SJSA1 (cell line): ENCODE data around the gene VPS4A. TPM values are rescaled to one million over a fixed set of nuclear protein-coding genes. Genes with fewer than 3 reads are reported as not detected.

Source experiments
- DNase-seq, 2 experiments: peaks; one replicate each; pipeline ENCODE4 v3.0.0-alpha.2; 2015 to 2020; ENCODE audit warnings: low spot score in 2 of 2, low read depth in 1 of 2
- H3K27ac ChIP-seq: fragments of 250-450 bp; sonication (Bioruptor Pico); 2 replicates; pipeline ENCODE4 v1.5.1; 2020; ENCODE audit warnings: mild to moderate bottlenecking, moderate library complexity
- H3K27me3 ChIP-seq: fragments of 250-450 bp; sonication (Bioruptor Pico); replicated peaks from 2 replicates; pipeline ENCODE4 v1.5.1; 2020; ENCODE audit warnings: mild to moderate bottlenecking, moderate library complexity
- H3K36me3 ChIP-seq: fragments of 250-450 bp; sonication (Bioruptor Pico); 2 replicates; pipeline ENCODE4 v1.5.1; 2020; ENCODE audit warnings: mild to moderate bottlenecking
- H3K4me1 ChIP-seq: fragments of 250-450 bp; sonication (Bioruptor Pico); replicated peaks from 2 replicates; pipeline ENCODE4 v1.6.1; 2021; ENCODE audit warnings: mild to moderate bottlenecking
- H3K4me3 ChIP-seq: fragments of 250-450 bp; sonication (Bioruptor Pico); 2 replicates; pipeline ENCODE4 v1.5.1; 2020; ENCODE audit warnings: mild to moderate bottlenecking
- H3K9me3 ChIP-seq: fragments of 250-450 bp; sonication (Bioruptor Pico); replicated peaks from 2 replicates; pipeline ENCODE4 v1.5.1; 2020; ENCODE audit warnings: mild to moderate bottlenecking
- total RNA-seq: library from RNA; depleted of rRNA; stranded (reverse); fragments of >200 nt; shearing (Covaris generic); gene quantifications from 2 replicates; pipeline ENCODE4 v1.2.3, GENCODE V29; 2014

VPS4A gene
- total RNA-seq, 1 experiment from 2014 or later = 42.3 TPM

DNA sequence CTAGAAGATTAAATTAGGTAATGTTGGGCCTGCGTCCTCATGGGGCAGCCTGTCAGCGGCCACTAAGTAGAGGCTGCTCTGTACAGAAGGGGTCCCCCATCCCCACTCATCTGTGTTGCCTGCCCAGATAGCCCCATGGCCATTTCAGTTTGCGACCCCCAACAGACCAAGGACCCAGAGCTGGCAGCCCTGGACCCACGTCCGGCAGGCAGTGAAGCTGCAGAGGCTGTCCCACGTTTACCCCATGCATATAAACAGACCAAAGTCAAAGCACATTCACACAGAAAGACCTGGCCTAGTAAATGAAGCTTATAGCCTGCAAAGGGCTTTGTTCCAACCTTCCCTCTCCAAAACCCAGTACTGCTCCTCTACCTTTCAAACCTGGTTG, 14.6 kb downstream of the VPS4A start:
- H3K9me3 ChIP-seq = 0 out of 2 replicates have a peak, but pooled peaks cover 3% of the 10 kb centered on the region
- DNase-seq = no peak
- H3K4me1 ChIP-seq = peaks cover 23% of the 10 kb centered on the region
- H3K4me3 ChIP-seq = no peak overlapping the region
- H3K36me3 ChIP-seq = peaks cover 92% of the 10 kb centered on the region
- no peak overlapping the region for H3K27ac ChIP-seq
- no peaks in the 10 kb centered on the region for H3K27me3 ChIP-seq

GRCh38 chr16:69326172-69326873, 15.2 kb downstream of the VPS4A start:
- H3K36me3 ChIP-seq = peaks cover 90% of the 10 kb centered on the region

GRCh38 chr16:69327585-69328310, 16.6 kb downstream of the VPS4A start:
- Histone ChIP-seq H3K4me3 (no peak overlapping the region), H3K27ac (no peak overlapping the region), H3K4me1 (peaks cover 26% of the 10 kb centered on the region), H3K9me3 (0 out of 2 replicates have a peak, but pooled peaks cover 3% of the 10 kb centered on the region), H3K36me3 (peaks cover 87% of the 10 kb centered on the region), H3K27me3 (no peaks in the 10 kb centered on the region)
- no peak for DNase-seq

More at GRCh38 chr16:69326172-69326873, 15.2 kb downstream of the VPS4A start:
- DNase-seq = no peak
- no peak overlapping the region for H3K4me3 ChIP-seq
- no peak overlapping the region for H3K27ac ChIP-seq
- peaks cover 26% of the 10 kb centered on the region for H3K4me1 ChIP-seq
- no peaks in the 10 kb centered on the region for H3K27me3 ChIP-seq
- H3K9me3 ChIP-seq = 0 out of 2 replicates have a peak, but pooled peaks cover 3% of the 10 kb centered on the region

- Histone ChIP-seq H3K4me1 (peaks cover 26% of the 10 kb centered on the region), H3K4me3 (peak overlapping the region; percentile 94), H3K27me3 (no peaks in the 10 kb centered on the region), H3K9me3 (0 out of 2 replicates have a peak, but pooled peaks cover 3% of the 10 kb centered on the region), H3K36me3 (peaks cover 84% of the 10 kb centered on the region), H3K27ac (no peak overlapping the region)
- DNase-seq = peak in 1 of 2 experiments; percentile 29
Measured at GRCh38 chr16:69328854-69329316, 17.7 kb downstream of the VPS4A start.

DNA sequence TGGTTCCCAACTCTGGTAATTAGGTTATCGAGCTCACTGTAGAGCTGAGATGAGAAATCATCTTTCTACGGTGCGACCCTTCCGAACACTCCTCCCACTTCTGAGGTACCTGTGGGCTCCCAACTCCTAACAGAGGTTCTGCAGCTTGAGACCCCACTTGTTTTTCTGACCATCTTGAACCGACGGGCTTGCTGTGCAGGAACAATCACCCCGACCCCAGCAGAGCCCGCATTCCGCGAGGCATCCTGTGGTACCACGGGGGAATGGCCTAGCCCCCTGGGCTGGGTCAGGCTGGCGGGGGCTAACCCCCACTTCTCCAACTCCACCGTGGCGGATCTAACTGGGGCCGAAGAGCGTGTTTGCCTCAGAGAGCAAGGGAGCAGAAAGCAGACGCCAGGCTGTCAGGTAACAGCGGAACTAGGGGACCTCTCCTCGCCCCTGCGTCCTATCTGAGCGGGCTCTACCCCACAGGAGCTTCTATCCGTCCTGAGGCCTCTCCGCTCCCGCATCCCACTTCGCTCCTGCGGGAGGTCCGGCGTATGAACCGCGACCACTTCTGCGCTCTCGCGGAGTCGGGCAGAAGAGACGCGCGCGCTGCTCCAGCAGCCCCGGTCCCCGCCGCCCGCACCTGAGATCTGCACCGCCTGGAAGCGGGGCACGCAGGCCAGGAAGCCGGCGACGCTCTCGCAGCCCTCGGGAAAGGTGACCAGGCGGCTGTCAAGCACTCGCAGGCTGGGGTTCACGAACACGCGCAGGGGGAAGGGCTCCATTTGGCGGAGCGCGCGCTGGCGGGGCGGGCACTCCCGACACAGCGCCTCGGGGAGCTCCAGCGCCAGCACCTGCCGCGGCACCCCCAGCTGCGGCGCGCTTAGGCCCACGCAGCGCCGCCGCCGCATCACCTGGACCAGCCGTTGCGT, 18.5 kb downstream of the VPS4A start:
- peaks cover 26% of the 10 kb centered on the region for H3K4me1 ChIP-seq
- H3K36me3 ChIP-seq = peaks cover 84% of the 10 kb centered on the region
- peak overlapping the region; percentile 2; the same call in 1 of the 2 replicates for H3K27ac ChIP-seq
- peak in 1 of 2 experiments; percentile 50 for DNase-seq
- H3K27me3 ChIP-seq = no peaks in the 10 kb centered on the region
- peak overlapping the region; percentile 94 for H3K4me3 ChIP-seq
- 0 out of 2 replicates have a peak, but pooled peaks cover 3% of the 10 kb centered on the region for H3K9me3 ChIP-seq

- H3K4me3 ChIP-seq = peak within 1 kb of the TSS; percentile 94
Measured at GRCh38 chr16:69330286-69331109, 19.3 kb downstream of the VPS4A start, which contains the start of gene PDF. Gene PDF (minus strand): TSS chr16:69330588. CDS start chr16:69330570, 18 bp downstream.

GRCh38 chr16:69334696-69335095, 23.5 kb downstream of the VPS4A start:
- peaks cover 19% of the 10 kb centered on the region for H3K4me1 ChIP-seq
- H3K36me3 ChIP-seq = peaks cover 59% of the 10 kb centered on the region
- no peak overlapping the region for H3K4me3 ChIP-seq
- 0 out of 2 replicates have a peak, but pooled peaks cover 3% of the 10 kb centered on the region for H3K9me3 ChIP-seq
- no peak for DNase-seq
- no peak overlapping the region for H3K27ac ChIP-seq
- H3K27me3 ChIP-seq = no peaks in the 10 kb centered on the region

More at GRCh38 chr16:69330286-69331109, 19.3 kb downstream of the VPS4A start, which contains the start of gene PDF:
- Histone ChIP-seq H3K9me3 (0 out of 2 replicates have a peak, but pooled peaks cover 3% of the 10 kb centered on the region), H3K4me1 (peaks cover 26% of the 10 kb centered on the region), H3K27ac (peak within 1 kb of the TSS; percentile 61), H3K36me3 (peaks cover 85% of the 10 kb centered on the region), H3K27me3 (no peaks in the 10 kb centered on the region)
- peak; percentile 93 to 97 for DNase-seq

GRCh38 chr16:69338557-69339288, 27.6 kb downstream of the VPS4A start:
- Histone ChIP-seq H3K9me3 (no peaks in the 10 kb centered on the region), H3K4me3 (peak overlapping the region; percentile 86), H3K36me3 (peaks cover 63% of the 10 kb centered on the region), H3K27ac (no peak overlapping the region; the same call in 1 of the 2 replicates), H3K27me3 (no peaks in the 10 kb centered on the region), H3K4me1 (peaks cover 7% of the 10 kb centered on the region)
- DNase-seq = peak in 1 of 2 experiments; percentile 65

DNA sequence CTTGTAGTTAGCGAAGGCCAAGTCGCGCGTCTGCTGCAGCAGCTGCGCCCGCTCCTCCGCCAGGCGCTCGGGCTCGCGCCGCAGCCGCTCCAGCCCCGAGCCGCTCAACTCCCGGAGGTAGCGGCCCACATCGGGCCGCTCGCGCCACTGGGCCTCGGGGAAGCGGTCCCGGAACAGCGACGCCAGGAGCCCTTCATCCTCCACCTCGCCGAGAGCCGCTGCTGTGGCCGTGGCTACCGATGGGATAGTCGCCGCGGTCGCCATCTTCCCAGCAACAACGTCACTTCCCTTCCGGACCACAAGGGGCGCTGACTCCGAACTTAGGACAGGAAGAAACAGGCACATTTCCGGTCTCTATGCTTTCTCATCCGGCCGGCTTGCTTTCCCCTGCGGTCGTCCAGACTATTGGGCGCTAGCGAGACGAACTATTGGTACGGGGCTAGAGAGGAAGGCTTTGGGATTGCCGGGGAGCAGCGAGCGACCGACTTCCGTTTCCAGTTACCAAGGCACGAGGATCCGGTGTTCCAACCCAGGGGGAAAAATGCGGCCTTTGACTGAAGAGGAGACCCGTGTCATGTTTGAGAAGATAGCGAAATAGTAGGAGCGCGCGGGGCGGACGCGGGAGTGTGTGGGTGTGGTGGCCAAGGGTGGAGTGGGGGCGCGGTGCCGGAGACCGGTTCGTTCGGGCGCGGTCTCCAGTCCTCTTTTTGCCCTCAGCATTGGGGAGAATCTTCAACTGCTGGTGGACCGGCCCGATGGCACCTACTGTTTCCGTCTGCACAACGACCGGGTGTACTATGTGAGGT, 28.3 kb downstream of the VPS4A start, which contains the start of the genes COG8 and NIP7:
Gene COG8, minus strand, starts transcription at position 276 of the 806 bp plus-strand sequence. Its CDS starts 12 bp downstream, at position 264.
Gene NIP7, plus strand, starts transcription at position 484 of the 806 bp plus-strand sequence. Its CDS starts 58 bp downstream, at position 542.
- Histone ChIP-seq H3K27me3 (no peaks in the 10 kb centered on the region), H3K4me1 (peaks cover 7% of the 10 kb centered on the region), H3K9me3 (no peaks in the 10 kb centered on the region), H3K36me3 (peaks cover 57% of the 10 kb centered on the region), H3K4me3 (peak within 1 kb of the TSS; percentile 86), H3K27ac (peak within 1 kb of the TSS; percentile 37)
- DNase-seq = peak; percentile 98

DNA sequence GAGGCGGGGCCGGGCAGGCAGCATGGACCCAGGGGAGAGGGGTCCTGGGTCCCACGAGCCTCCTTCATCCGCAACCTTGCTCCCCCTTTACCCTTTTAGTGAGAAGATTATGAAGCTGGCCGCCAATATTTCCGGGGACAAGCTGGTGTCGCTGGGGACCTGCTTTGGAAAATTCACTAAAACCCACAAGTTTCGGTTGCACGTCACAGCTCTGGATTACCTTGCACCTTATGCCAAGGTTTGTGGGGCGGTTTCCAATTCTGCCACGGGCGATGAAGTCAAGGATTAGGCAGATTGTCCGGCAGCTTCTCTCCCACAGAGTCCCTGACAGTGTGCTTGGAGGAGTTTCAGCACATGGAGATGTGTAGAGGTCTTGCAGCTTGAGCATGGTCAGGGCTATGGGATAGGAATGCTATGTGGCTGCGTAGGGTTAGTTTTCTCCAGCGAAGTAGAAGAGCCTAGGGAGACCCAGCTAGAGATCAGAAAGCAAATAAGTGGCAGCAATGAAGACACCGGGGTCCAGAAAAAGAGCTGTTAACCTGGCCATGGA, 29.0 kb downstream of the VPS4A start:
- peak overlapping the region; percentile 37 for H3K27ac ChIP-seq
- peaks cover 7% of the 10 kb centered on the region for H3K4me1 ChIP-seq
- H3K36me3 ChIP-seq = peaks cover 55% of the 10 kb centered on the region
- no peak for DNase-seq
- H3K4me3 ChIP-seq = peak overlapping the region; percentile 86
- H3K9me3 ChIP-seq = no peaks in the 10 kb centered on the region
- H3K27me3 ChIP-seq = no peaks in the 10 kb centered on the region

DNA sequence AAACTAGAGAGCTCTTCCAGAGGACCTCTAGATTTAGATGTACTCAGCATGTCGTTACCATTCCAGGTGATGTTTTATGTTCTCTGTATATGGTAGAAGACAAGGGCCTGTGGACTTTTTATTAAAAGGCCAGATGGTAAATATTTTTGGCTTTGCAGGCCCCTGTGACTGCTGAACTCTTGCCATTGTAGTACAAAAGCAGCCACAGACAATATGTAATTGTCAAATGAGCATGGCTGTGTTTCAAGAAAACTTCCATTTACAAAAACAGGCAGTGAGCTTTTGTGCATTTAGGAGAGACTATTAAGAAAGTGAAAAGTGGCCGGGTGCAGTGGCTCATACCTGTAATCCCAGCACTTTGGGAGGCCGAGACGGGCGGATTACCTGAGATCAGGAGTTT, 33.0 kb downstream of the VPS4A start:
- no peak for DNase-seq
- H3K9me3 ChIP-seq = no peaks in the 10 kb centered on the region
- H3K4me3 ChIP-seq = no peak overlapping the region
- no peaks in the 10 kb centered on the region for H3K27me3 ChIP-seq
- H3K4me1 ChIP-seq = no peaks in the 10 kb centered on the region; the same call in 1 of the 2 replicates
- H3K27ac ChIP-seq = no peak overlapping the region
- peaks cover 50% of the 10 kb centered on the region for H3K36me3 ChIP-seq
